Liver (tissue), 9 donors: ENCODE data around the gene RNF111. TPM values are rescaled to one million over a fixed set of nuclear protein-coding genes. Genes with fewer than 3 reads are reported as not detected.

Source experiments
- DNase-seq: peaks from one replicate; pipeline ENCODE4 v3.0.0-alpha.2; 2017; ENCODE audit warnings: low spot score
- H3K27ac ChIP-seq, 2 donors: one replicate each; pipeline ENCODE4 v1.7.0; 2013; ENCODE audit warnings: inconsistent platforms in 2 of 2, low read length in 2 of 2, control low read depth in 1 of 2, low read depth in 1 of 2, mild to moderate bottlenecking in 1 of 2
- H3K27me3 ChIP-seq, 4 donors: one replicate each; pipeline versions ENCODE4 v1.6.1 to v1.7.0; 2013; ENCODE audit warnings: low read length in 3 of 4, inconsistent platforms in 1 of 4, mild to moderate bottlenecking in 1 of 4, moderate library complexity in 1 of 4; ENCODE audit not compliant: control insufficient read depth in 4 of 4, insufficient read depth in 4 of 4
- H3K36me3 ChIP-seq, 4 donors: one replicate each; pipeline versions ENCODE4 v1.6.1 to v1.7.0; 2013; ENCODE audit warnings: low read length in 3 of 4, mild to moderate bottlenecking in 3 of 4, low read depth in 1 of 4, moderate library complexity in 1 of 4; ENCODE audit not compliant: control insufficient read depth in 4 of 4, insufficient read depth in 3 of 4
- H3K4me1 ChIP-seq, 4 donors: one replicate each; pipeline versions ENCODE4 v1.6.1 to v1.7.0; 2013; ENCODE audit warnings: low read length in 3 of 4, mild to moderate bottlenecking in 3 of 4, moderate library complexity in 1 of 4; ENCODE audit not compliant: control insufficient read depth in 4 of 4, insufficient read depth in 4 of 4
- H3K4me3 ChIP-seq, 3 donors: one replicate each; pipeline versions ENCODE4 v1.6.1 to v1.7.0; 2013; ENCODE audit warnings: low read length in 3 of 3, control low read depth in 1 of 3, low read depth in 1 of 3, mild to moderate bottlenecking in 1 of 3
- H3K9ac ChIP-seq, 2 donors: one replicate each; pipeline ENCODE4 v1.7.0; 2013; ENCODE audit warnings: low read length in 2 of 2, mild to moderate bottlenecking in 2 of 2, moderate library complexity in 2 of 2, control low read depth in 1 of 2, low read depth in 1 of 2
- H3K9me3 ChIP-seq, 4 donors: one replicate each; pipeline versions ENCODE4 v1.6.1 to v1.7.0; 2013; ENCODE audit warnings: low read length in 3 of 4; ENCODE audit not compliant: control insufficient read depth in 4 of 4
- ATF3 ChIP-seq: IDR thresholded peaks from 2 replicates; pipeline ENCODE4 v1.6.1; 2016; ENCODE audit warnings: antibody characterized with exemption
- CTCF ChIP-seq: fragments of 150-350 bp; IDR thresholded peaks from 2 replicates; pipeline ENCODE4 v1.5.1; 2017; ENCODE audit warnings: improper control_type of control experiment, low read depth, low read length; ENCODE audit not compliant: missing input control
- FOXA1 ChIP-seq: IDR thresholded peaks from 2 replicates; pipeline ENCODE4 v1.6.1; 2016; ENCODE audit warnings: antibody characterized with exemption
- FOXA2 ChIP-seq: IDR thresholded peaks from 2 replicates; pipeline ENCODE4 v1.6.1; 2016; ENCODE audit warnings: antibody characterized with exemption
- GABPA ChIP-seq, 2 donors: IDR thresholded peaks in 1 of 2; conservative IDR thresholded peaks in 1 of 2; 2 replicates each; pipeline ENCODE4 v1.6.1; 2016; ENCODE audit warnings: antibody characterized with exemption in 2 of 2, mild to moderate bottlenecking in 1 of 2, moderate library complexity in 1 of 2
- HNF4A ChIP-seq, 2 donors: conservative IDR thresholded peaks; 2 replicates each; pipeline ENCODE4 v1.6.1; 2016; ENCODE audit warnings: antibody characterized with exemption in 2 of 2, mild to moderate bottlenecking in 2 of 2
- HNF4G ChIP-seq: IDR thresholded peaks from 2 replicates; pipeline ENCODE4 v1.6.1; 2016; ENCODE audit warnings: antibody characterized with exemption
- JUND ChIP-seq, 2 donors: IDR thresholded peaks; 2 replicates each; pipeline ENCODE4 v1.6.1; 2016; ENCODE audit warnings: antibody characterized with exemption in 2 of 2
- MAX ChIP-seq: IDR thresholded peaks from 2 replicates; pipeline ENCODE4 v1.6.1; 2016; ENCODE audit warnings: antibody characterized with exemption
- NR2F2 ChIP-seq: IDR thresholded peaks from 2 replicates; pipeline ENCODE4 v1.6.1; 2016; ENCODE audit warnings: antibody characterized with exemption
- RAD21 ChIP-seq, 2 donors: IDR thresholded peaks; 2 replicates each; pipeline ENCODE4 v1.6.1; 2016; ENCODE audit warnings: antibody characterized with exemption in 2 of 2, mild to moderate bottlenecking in 2 of 2
- REST ChIP-seq: IDR thresholded peaks from 2 replicates; pipeline ENCODE4 v1.6.1; 2016; ENCODE audit warnings: antibody characterized with exemption, mild to moderate bottlenecking
- RXRA ChIP-seq, 2 donors: IDR thresholded peaks; 2 replicates each; pipeline ENCODE4 v1.6.1; 2017 to 2018; ENCODE audit warnings: antibody characterized with exemption in 2 of 2, mild to moderate bottlenecking in 1 of 2
- SP1 ChIP-seq: IDR thresholded peaks from 2 replicates; pipeline ENCODE4 v1.6.1; 2018; ENCODE audit warnings: antibody characterized with exemption, mild to moderate bottlenecking
- TAF1 ChIP-seq: conservative IDR thresholded peaks from 2 replicates; pipeline ENCODE4 v1.6.1; 2016; ENCODE audit warnings: antibody characterized with exemption, mild to moderate bottlenecking
- YY1 ChIP-seq: IDR thresholded peaks from 2 replicates; pipeline ENCODE4 v1.6.1; 2016; ENCODE audit warnings: antibody characterized with exemption, mild to moderate bottlenecking
- ZBTB33 ChIP-seq: IDR thresholded peaks from 2 replicates; pipeline ENCODE4 v1.6.1; 2016; ENCODE audit warnings: antibody characterized with exemption
- WGBS: extraction: QIAGEN DNeasy Blood & Tissue Kit; methylation state at CpG from one replicate; pipeline ENCODE4 v1.1.7; 2013; 5-methylcytosine and 5-hydroxymethylcytosine counted together
- polyA plus RNA-seq, 2 donors: library from polyadenylated mRNA; stranded (reverse) in 1 of 2; unstranded in 1 of 2; fragments of 200-250 nt in 1 of 2; fragments of >200 nt in 1 of 2; fragmentation: Nextera tagmentation in 1 of 2; extraction: Ambion mirVana in 1 of 2; gene quantifications; one replicate each; pipeline versions ENCODE4 v1.2.1 to v1.2.3, GENCODE V29; 2013 to 2015
- total RNA-seq, 2 donors: library from RNA; depleted of rRNA; stranded (reverse); fragments of >200 nt; gene quantifications; one replicate each; pipeline ENCODE4 v1.2.3, GENCODE V29; 2014
- donor health status: healthy.
- donor health status: healthy.
- donor health status: healthy.
- donor health status: healthy.
- donor health status: healthy.

RNF111 gene
- total and polyA plus RNA-seq, 4 donors, result 5.1 to 16.9 (median 10.4) TPM

GRCh38 chr15:59018833-59019232, 31.4 kb downstream of the RNF111 start:
- no peak for TF ChIP-seq NR2F2
- no peak for TF ChIP-seq MAX
- TF ChIP-seq SP1, result no peak
- no peak for TF ChIP-seq RAD21 (IDR thresholded peaks at IDR 0.05)
- TF ChIP-seq TAF1, result no peak
- no peak for TF ChIP-seq ATF3
- TF ChIP-seq HNF4G, result no peak
- TF ChIP-seq GABPA (IDR thresholded peaks at IDR 0.05 in 1 of 2, conservative IDR thresholded peaks at IDR 0.05 in 1 of 2), result no peak
- TF ChIP-seq FOXA1, result no peak
- no peak for TF ChIP-seq FOXA2
- Histone ChIP-seq H3K9ac (no peak overlapping the region), H3K36me3 (peaks cover 0 to 7% (median 2%) of the 10 kb centered on the region in 4 donors), H3K27ac (no peak overlapping the region), H3K9me3 (no peaks in the 10 kb centered on the region), H3K4me3 (no peak overlapping the region), H3K4me1 (peaks cover 5 to 6% (median 5%) of the 10 kb centered on the region in 4 donors), H3K27me3 (no peaks in the 10 kb centered on the region)
- DNase-seq, result no peak
- 92% methylated on average over 5 of the region's 5 CpGs for WGBS

GRCh38 chr15:59020322-59020721, 32.9 kb downstream of the RNF111 start:
- TF ChIP-seq ATF3 (no peak), ZBTB33 (no peak), JUND (IDR thresholded peaks at IDR 0.05) (no peak), GABPA (IDR thresholded peaks at IDR 0.05 in 1 of 2, conservative IDR thresholded peaks at IDR 0.05 in 1 of 2) (no peak), MAX (no peak), REST (no peak), YY1 (no peak), HNF4A (conservative IDR thresholded peaks at IDR 0.05) (no peak), TAF1 (no peak), HNF4G (no peak), FOXA2 (no peak), SP1 (no peak), RXRA (IDR thresholded peaks at IDR 0.05) (no peak), RAD21 (IDR thresholded peaks at IDR 0.05) (no peak), CTCF (no peak)
- no peak overlapping the region for H3K4me3 ChIP-seq
- H3K9ac ChIP-seq, result no peak overlapping the region
- no peak for DNase-seq
- peaks cover 0 to 7% (median 2%) of the 10 kb centered on the region in 4 donors for H3K36me3 ChIP-seq
- H3K9me3 ChIP-seq, result no peaks in the 10 kb centered on the region
- H3K27me3 ChIP-seq, result no peaks in the 10 kb centered on the region
- H3K4me1 ChIP-seq, result peaks cover 0 to 3% (median 0%) of the 10 kb centered on the region in 4 donors
- no peak overlapping the region for H3K27ac ChIP-seq
